ENCODE results near the gene TAPBP. TPM values are rescaled to one million over a fixed set of nuclear protein-coding genes. Genes with fewer than 3 reads are reported as not detected.

The TAPBP gene
- total and polyA plus RNA-seq, 12 donors = 20.6 to 242 (median 82.7) TPM

DNA sequence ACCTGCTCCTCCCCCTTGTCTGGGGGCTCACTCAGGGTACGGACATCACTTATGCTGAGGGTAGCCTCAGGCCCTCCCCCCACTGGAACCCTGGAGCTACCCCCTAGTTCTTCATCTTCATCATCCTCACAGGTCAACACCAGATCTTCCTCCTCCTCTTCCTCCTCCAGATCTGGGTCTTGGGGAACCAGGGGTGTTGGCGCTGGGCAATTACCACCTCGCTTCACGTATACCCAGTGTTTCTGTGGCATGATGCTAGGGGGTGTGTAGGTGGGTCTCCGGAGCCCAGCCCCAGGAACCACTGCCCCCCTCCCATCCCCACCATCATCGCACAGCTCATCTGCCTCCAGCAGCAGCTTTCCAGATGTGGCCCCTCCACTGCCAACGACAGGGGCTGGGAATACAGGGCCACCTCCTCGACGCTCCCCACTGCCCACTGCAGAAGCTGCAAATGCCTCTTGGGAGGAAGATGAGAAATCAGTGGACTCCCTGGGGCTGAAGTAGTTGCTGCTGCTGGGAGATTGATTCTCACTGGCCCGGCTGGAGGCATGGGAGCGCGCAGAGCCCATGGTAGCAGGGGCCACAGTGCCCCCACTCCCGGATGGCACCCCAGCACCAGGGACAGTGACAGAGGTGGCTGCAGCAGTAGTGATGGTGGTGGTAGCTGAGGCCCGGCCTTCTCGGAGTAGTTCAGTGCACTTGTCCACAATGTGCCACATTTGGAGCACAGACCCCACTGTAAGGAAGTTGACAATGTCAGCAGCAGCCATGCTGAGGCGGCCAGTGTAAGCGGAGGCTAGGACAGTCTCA is 2.1 kb upstream of the TAPBP start:
- no peak for DNase-seq

DNA sequence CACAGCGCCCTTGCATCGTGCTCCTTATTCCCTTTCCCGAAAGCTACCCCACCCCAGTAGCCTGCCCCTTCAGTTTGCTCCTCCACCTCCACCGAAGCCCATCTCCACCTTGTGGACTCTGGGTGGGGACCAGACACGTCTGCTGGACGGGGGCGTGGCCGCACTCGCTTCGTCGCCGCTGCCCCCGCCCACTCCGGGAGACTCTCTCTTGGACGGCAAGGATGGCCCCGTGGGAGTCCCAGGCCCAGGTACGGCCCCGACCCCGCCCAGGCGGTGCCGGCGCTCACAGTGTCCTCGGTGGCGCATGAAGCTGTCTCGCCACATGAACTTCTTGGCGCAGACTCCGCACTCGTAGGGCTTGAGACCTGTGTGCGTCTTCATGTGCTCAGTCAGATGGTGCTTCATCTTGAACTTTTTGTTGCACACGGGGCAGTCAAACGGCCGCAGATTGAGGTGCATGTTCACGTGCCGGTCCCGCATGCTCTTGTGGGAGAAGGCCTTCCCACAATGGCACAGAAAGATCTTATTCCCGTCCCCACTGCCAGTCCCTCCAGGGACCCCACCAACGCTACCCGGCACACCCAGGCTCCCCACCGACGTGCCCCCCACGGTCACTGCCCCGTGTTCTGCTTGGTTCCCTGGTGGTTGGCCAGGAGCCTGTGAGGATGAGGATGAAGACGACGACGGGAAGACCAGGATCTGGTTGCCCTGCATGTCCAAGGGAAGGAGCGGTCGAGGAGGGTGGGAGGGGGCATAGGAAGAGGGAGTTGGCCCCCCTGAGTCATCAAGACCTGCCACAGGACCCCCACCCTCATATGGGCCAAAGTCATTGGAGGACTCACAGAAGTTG is 1.3 kb upstream of the TAPBP start:
- peak overlapping the region in 9 of 10 donors; percentile 78 to 99 (median 92) for H3K4me3 ChIP-seq
- intact Hi-C loops (cut with DNase I) = loop anchor here in 2 of 10 donors (10.0 kb wide), 1 partner anchor 100 kb away; the partner anchor contains the start of genes CUTA (in 2 of the 2) and PHF1 (in 2 of the 2)
- H3K27me3 ChIP-seq = no peaks in the 10 kb centered on the region
- WGBS, 2 donors = 37% methylated on average over 47 of the region's 47 CpGs
- DNase-seq = peak; percentile 54 to 59
- H3K36me3 ChIP-seq = peaks cover 0 to 46% (median 24%) of the 10 kb centered on the region in 9 donors
- no peaks in the 10 kb centered on the region for H3K9me3 ChIP-seq
- peaks cover 12 to 73% (median 59%) of the 10 kb centered on the region in 9 donors for H3K4me1 ChIP-seq
- peak in 2 of 8 donors; percentile 0 to 3 for ATAC-seq
- TF ChIP-seq, protein P1, sequence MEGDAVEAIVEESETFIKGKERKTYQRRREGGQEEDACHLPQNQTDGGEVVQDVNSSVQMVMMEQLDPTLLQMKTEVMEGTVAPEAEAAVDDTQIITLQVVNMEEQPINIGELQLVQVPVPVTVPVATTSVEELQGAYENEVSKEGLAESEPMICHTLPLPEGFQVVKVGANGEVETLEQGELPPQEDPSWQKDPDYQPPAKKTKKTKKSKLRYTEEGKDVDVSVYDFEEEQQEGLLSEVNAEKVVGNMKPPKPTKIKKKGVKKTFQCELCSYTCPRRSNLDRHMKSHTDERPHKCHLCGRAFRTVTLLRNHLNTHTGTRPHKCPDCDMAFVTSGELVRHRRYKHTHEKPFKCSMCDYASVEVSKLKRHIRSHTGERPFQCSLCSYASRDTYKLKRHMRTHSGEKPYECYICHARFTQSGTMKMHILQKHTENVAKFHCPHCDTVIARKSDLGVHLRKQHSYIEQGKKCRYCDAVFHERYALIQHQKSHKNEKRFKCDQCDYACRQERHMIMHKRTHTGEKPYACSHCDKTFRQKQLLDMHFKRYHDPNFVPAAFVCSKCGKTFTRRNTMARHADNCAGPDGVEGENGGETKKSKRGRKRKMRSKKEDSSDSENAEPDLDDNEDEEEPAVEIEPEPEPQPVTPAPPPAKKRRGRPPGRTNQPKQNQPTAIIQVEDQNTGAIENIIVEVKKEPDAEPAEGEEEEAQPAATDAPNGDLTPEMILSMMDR (IDR thresholded peaks at IDR 0.05) = peak in 1 of 9 donors; percentile 10
- H3K27ac ChIP-seq = peak overlapping the region; percentile 93 to 100 (median 98)

More for the DNA sequence above, 2.1 kb upstream of the TAPBP start:
- Histone ChIP-seq H3K27ac (peak overlapping the region in 6 of 10 donors; percentile 21 to 99 (median 86)), H3K36me3 (peaks cover 0 to 46% (median 18%) of the 10 kb centered on the region in 9 donors), H3K4me1 (peaks cover 13 to 75% (median 66%) of the 10 kb centered on the region in 9 donors), H3K4me3 (no peak overlapping the region), H3K27me3 (no peaks in the 10 kb centered on the region), H3K9me3 (no peaks in the 10 kb centered on the region)
- TF ChIP-seq, protein P1 (IDR thresholded peaks at IDR 0.05) = no peak
- ATAC-seq = no peak
- WGBS, 2 donors = 86 to 89% methylated on average over 17 of the region's 17 CpGs
- intact Hi-C loops (cut with DNase I) = loop anchor here in 5 of 10 donors (2.0 to 10.0 kb wide), 3 partner anchors 17 to 99 kb away; partner anchors contain the start of genes CUTA (in 2 of the 5), PHF1 (in 2 of the 5), RGL2 (in 2 of the 5) and RPS18 (in 1 of the 5)

DNA sequence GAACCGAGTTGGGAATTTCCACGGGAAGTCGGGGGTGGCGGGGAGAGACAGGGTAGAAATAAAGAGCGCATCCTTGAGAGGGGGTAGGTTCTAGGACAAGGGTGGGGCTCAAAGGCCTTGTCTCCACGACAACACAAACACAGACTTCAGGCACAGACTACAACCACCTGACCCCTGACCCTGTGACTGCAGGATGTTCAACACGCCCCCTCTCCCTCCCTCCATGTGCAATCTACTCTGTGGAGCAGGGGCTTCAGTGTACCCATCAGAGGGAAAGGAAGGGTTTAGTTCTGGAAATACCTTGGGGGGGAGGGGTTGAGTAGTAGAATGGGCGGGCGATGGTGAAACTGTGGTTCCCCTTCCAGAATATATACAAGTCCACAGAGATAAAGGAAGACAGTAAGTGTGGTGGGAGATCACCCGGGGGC is 651 bp upstream of the TAPBP start:
- ATAC-seq = peak; percentile 4 to 62 (median 40)

More for the DNA sequence above, 651 bp upstream of the TAPBP start:
- Histone ChIP-seq H3K9me3 (no peaks in the 10 kb centered on the region), H3K27ac (peak overlapping the region; percentile 93 to 100 (median 98)), H3K27me3 (no peaks in the 10 kb centered on the region), H3K4me3 (peak overlapping the region; percentile 78 to 99 (median 90)), H3K4me1 (peaks cover 12 to 66% (median 54%) of the 10 kb centered on the region in 9 donors), H3K36me3 (peaks cover 0 to 46% (median 18%) of the 10 kb centered on the region in 9 donors)
- peak; percentile 55 to 89 for DNase-seq
- TF ChIP-seq, protein P1 (IDR thresholded peaks at IDR 0.05) = no peak
- WGBS, 2 donors = 4 to 5% methylated on average over 10 of the region's 10 CpGs
- intact Hi-C loops (cut with DNase I) = loop anchor here in 2 of 10 donors (10.0 kb wide), 1 partner anchor 100 kb away; the partner anchor contains the start of genes CUTA (in 2 of the 2) and PHF1 (in 2 of the 2)
